Measurements from ENCODE around the gene OAF. TPM values are rescaled to one million over a fixed set of nuclear protein-coding genes. Genes with fewer than 3 reads are reported as not detected.

OAF gene
- total RNA-seq, 1 donor from 2014 or later: 216 TPM

GRCh38 chr11:120226714-120227113, 15.9 kb downstream of the OAF start:
- Histone ChIP-seq H3K36me3 (no peaks in the 10 kb centered on the region), H3K27ac (peak overlapping the region in 1 of 2 donors; percentile 18), H3K4me3 (no peak overlapping the region), H3K4me1 (no peaks in the 10 kb centered on the region), H3K27me3 (no peaks in the 10 kb centered on the region), H3K9me3 (no peaks in the 10 kb centered on the region)
- TF ChIP-seq, protein P1, sequence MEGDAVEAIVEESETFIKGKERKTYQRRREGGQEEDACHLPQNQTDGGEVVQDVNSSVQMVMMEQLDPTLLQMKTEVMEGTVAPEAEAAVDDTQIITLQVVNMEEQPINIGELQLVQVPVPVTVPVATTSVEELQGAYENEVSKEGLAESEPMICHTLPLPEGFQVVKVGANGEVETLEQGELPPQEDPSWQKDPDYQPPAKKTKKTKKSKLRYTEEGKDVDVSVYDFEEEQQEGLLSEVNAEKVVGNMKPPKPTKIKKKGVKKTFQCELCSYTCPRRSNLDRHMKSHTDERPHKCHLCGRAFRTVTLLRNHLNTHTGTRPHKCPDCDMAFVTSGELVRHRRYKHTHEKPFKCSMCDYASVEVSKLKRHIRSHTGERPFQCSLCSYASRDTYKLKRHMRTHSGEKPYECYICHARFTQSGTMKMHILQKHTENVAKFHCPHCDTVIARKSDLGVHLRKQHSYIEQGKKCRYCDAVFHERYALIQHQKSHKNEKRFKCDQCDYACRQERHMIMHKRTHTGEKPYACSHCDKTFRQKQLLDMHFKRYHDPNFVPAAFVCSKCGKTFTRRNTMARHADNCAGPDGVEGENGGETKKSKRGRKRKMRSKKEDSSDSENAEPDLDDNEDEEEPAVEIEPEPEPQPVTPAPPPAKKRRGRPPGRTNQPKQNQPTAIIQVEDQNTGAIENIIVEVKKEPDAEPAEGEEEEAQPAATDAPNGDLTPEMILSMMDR (IDR thresholded peaks at IDR 0.05): no peak
- no peak for DNase-seq (ENCODE audit: low spot score in 2 of 2)
- intact Hi-C loops (cut with DNase I): no loop called here

DNA sequence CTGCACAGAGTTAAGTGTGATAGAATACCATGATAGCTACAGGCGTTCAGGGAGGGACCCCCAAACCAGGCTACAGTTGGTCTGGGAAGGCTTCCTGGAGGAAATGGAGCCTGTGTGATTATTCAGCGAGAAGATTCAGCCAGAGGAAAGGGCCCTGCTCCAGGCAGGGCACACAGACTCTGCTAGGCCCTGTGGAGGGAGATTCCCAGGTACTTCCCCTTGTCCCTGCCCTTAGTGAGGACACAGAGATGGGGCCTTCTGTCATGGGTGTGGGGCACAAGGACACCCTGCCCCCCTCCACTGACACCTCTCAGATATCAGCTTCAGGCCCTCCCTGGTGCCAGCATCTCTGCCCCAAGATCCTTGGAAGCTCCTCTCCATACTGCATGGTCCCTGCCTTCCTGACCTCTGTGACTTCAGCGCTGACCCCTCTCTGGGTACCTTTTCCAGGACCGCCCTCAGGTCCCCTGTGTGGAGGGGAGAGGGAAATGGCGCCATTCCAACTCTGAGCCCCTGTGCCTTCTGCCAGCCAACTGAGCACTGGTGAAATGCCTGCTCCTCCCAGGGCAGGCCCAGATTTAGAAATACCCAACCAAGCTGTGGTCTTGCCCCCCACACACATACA, 16.5 kb downstream of the OAF start:
- Histone ChIP-seq H3K9me3 (no peaks in the 10 kb centered on the region), H3K27me3 (no peaks in the 10 kb centered on the region), H3K36me3 (no peaks in the 10 kb centered on the region), H3K27ac (no peak overlapping the region), H3K4me3 (no peak overlapping the region), H3K4me1 (no peaks in the 10 kb centered on the region)
- TF ChIP-seq, protein P1 (IDR thresholded peaks at IDR 0.05): no peak
- DNase-seq (ENCODE audit: low spot score in 2 of 2): no peak
- intact Hi-C loops (cut with DNase I): no loop called here

DNA sequence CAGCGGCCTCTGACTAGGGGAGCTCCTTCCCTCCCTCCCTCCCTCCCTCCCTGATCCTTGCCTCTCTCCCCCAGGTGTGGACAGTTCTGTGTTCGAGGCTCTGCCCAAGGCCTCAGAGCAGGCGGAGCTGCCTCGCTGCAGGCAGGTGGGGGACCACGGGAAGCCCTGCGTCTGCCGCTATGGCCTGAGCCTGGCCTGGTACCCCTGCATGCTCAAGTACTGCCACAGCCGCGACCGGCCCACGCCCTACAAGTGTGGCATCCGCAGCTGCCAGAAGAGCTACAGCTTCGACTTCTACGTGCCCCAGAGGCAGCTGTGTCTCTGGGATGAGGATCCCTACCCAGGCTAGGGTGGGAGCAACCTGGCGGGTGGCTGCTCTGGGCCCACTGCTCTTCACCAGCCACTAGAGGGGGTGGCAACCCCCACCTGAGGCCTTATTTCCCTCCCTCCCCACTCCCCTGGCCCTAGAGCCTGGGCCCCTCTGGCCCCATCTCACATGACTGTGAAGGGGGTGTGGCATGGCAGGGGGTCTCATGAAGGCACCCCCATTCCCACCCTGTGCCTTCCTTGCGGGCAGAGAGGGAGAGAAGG, 18.1 kb downstream of the OAF start:
- intact Hi-C loops (cut with DNase I): loop anchor here (1.0 kb wide), 1 partner anchor 57 kb away; no protein-coding TSS in a partner anchor
- no peaks in the 10 kb centered on the region for H3K36me3 ChIP-seq
- H3K4me3 ChIP-seq: no peak overlapping the region
- DNase-seq (ENCODE audit: low spot score in 2 of 2): no peak
- TF ChIP-seq, protein P1 (IDR thresholded peaks at IDR 0.05): no peak
- no peaks in the 10 kb centered on the region for H3K4me1 ChIP-seq
- no peak overlapping the region for H3K27ac ChIP-seq
- H3K27me3 ChIP-seq: no peaks in the 10 kb centered on the region
- H3K9me3 ChIP-seq: no peaks in the 10 kb centered on the region

DNA sequence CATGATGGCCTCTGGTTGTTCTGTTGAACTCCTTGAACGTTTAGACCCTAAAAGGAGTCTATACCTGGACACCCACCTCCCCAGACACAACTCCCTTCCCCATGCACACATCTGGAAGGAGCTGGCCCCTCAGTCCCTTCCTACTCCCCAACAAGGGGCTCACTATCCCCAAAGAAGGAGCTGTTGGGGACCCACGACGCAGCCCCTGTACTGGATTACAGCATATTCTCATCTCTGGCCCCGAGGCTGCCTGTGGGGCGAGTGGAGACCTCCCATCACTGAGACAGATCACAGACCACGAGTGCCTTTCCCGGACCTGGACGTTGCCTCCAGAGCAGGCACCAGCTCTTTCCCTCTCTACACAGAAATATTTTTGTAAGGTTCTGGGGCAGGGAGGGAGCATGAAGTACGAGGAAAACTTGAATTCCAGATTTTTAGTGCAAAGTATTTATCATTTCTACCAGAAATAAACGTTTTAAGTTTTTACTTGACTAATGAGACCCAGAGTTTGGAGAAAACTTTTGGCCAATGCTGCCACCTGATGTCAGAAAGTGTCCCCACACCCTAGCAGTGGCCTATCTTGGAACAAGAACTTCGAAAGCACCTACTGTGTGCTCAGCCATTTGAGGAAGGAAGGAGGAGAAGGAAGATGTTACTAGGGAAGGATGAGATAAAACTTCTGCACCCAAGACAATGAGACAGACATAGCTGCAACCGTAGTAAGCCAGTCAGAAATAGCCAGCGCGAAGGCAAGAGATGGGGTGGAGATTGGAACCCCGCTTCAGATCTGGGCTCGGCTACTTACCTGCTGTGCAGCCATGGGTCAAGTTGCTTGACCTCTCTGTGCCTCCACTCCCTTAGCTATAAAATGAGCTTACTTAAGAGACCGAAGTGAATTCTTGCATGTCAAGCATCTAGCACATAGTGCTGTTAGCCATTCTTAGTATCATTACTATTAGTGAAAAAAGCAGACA, 18.9 kb downstream of the OAF start:
- intact Hi-C loops (cut with DNase I): loop anchor here (1.0 kb wide), 1 partner anchor 57 kb away; no protein-coding TSS in a partner anchor
- Histone ChIP-seq H3K27me3 (no peaks in the 10 kb centered on the region), H3K4me1 (no peaks in the 10 kb centered on the region), H3K27ac (no peak overlapping the region), H3K36me3 (no peaks in the 10 kb centered on the region), H3K4me3 (no peak overlapping the region), H3K9me3 (no peaks in the 10 kb centered on the region)
- DNase-seq (ENCODE audit: low spot score in 2 of 2): no peak
- TF ChIP-seq, protein P1 (IDR thresholded peaks at IDR 0.05): peak; percentile 41 to 63 (median 50)

GRCh38 chr11:120230433-120231071, 19.7 kb downstream of the OAF start:
- Histone ChIP-seq H3K27ac (no peak overlapping the region), H3K9me3 (no peaks in the 10 kb centered on the region), H3K27me3 (no peaks in the 10 kb centered on the region), H3K4me3 (no peak overlapping the region), H3K4me1 (no peaks in the 10 kb centered on the region), H3K36me3 (no peaks in the 10 kb centered on the region)
- DNase-seq (ENCODE audit: low spot score in 2 of 2): no peak
- intact Hi-C loops (cut with DNase I): no loop called here
- TF ChIP-seq, protein P1 (IDR thresholded peaks at IDR 0.05): no peak

Measured in ascending aorta (tissue), 2 donors.